Epithelial cell of esophagus (primary cell): Measurements from ENCODE around the gene IGFL1.
"Not testable (repeated sequence)": the region's sequence is repeated elsewhere in the genome, so short reads cannot be mapped to it uniquely, and the experiment has no call there.

Experiments used
- DNase-seq: peaks from one replicate; pipeline ENCODE4 v3.0.0; 2010; ENCODE audit warnings: low read depth
- H3K4me3 ChIP-seq: 2 replicates; pipeline ENCODE4 v1.5.1; 2011; ENCODE audit warnings: mild to moderate bottlenecking, low read length, control low read depth
- TF ChIP-seq, protein P1 (sequence below): IDR thresholded peaks from 2 replicates; pipeline ENCODE4 v1.5.1; 2011; ENCODE audit warnings: low read depth, mild to moderate bottlenecking, low read length, control low read depth, inconsistent platforms; ENCODE audit not compliant: insufficient read depth; ENCODE audit errors: missing control alignments

The IGFL1 gene

DNA sequence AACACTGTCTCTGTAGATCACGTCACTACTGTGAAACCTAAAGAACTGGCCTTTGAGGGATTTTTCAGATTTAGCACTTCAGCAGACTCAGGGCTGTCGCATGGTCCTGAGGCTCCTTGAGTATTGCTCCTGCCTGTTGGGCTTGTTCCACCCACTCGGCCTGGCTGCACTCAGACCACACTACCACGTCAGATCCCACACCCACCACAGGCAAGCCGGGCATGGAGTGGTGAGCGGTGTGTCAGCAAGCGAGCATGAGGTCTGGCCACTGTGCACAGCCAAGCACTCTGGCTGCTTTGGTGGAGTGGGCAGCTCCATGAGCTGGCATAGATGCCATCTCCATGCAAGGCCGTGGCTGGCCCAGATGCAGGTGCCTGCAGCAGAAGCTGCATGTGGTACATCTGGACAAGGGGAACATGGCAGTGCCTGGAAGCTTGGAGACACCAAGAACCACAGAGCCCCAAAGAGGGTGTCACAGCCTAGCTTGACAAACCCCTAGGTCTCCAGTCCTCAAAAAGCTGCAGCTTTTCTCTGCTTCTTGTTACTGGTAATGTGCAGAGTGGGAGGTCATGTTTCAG is 9.4 kb upstream of the IGFL1 start:
- H3K4me3 ChIP-seq, result no peak overlapping the region
- TF ChIP-seq, protein P1, sequence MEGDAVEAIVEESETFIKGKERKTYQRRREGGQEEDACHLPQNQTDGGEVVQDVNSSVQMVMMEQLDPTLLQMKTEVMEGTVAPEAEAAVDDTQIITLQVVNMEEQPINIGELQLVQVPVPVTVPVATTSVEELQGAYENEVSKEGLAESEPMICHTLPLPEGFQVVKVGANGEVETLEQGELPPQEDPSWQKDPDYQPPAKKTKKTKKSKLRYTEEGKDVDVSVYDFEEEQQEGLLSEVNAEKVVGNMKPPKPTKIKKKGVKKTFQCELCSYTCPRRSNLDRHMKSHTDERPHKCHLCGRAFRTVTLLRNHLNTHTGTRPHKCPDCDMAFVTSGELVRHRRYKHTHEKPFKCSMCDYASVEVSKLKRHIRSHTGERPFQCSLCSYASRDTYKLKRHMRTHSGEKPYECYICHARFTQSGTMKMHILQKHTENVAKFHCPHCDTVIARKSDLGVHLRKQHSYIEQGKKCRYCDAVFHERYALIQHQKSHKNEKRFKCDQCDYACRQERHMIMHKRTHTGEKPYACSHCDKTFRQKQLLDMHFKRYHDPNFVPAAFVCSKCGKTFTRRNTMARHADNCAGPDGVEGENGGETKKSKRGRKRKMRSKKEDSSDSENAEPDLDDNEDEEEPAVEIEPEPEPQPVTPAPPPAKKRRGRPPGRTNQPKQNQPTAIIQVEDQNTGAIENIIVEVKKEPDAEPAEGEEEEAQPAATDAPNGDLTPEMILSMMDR, result no peak
- no peak for DNase-seq

DNA sequence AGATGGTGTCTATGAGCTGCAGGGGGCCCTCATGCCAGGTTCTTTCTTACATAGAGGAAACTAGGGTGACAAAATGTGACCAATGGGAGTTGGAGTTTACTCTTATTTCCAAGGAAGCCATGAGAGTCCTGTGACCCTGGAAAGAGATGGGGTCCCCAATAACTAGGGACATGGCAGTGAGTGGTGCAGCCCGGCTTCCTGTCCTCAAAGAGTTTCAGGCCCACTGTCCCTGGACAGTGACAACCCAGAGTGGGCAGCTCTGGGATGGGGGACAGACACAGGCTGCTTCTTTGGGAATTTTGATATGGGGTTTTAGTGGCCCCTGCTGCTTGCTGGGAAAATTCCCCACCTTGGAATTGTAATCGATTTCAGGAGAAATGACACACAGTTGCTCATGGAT is 8.4 kb upstream of the IGFL1 start:
- no peak overlapping the region for H3K4me3 ChIP-seq
- DNase-seq, result no peak
- TF ChIP-seq, protein P1, result no peak

- TF ChIP-seq, protein P1, result no peak
- DNase-seq, result peak; percentile 90
- H3K4me3 ChIP-seq, result no peak overlapping the region
Observed at GRCh38 chr19:46221981-46222610, 7.4 kb upstream of the IGFL1 start.

DNA sequence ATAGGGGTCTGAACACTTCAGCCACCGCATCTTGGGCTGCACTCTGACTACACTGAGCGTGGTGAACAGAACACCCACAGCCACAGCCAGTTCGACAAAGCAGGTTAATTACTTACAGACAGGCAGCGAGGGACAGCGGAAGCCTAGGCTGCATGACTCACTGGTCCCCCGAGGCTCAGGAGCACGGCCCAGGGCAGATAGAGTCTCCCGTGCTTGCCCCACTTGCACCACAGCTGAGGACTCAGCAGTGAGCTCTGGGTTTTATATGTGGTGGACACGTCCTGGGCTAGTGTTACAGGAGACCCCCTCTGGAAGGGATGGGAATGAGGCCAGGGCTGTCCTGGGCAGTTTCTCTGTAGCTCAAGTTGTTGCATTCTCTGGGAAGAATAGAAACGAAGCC is 5.8 kb upstream of the IGFL1 start:
- not testable (repeated sequence) for DNase-seq, H3K4me3 ChIP-seq

DNA sequence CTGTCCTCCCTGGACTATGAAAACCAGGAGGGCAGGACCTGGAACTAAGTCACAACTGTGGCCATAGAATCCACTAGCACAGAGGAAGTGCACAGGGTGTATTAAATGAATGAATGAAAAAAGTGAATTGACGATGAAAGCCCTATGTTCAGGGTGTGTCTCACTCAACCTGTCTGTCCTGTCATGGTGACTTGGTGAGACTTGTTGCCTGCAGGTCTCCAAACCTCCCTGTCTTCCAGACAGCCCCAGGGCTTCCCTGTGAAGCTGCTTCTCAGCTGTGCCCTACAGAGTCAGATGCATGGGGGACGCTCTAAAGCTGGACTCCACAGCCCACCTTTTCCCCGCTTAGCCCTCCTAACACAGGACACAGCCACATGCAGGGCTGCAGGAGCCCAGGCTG is 4.8 kb upstream of the IGFL1 start:
- peak; percentile 54 for DNase-seq

GRCh38 chr19:46225558-46226004 is 4.0 kb upstream of the IGFL1 start:
- TF ChIP-seq, protein P1, result no peak
- H3K4me3 ChIP-seq, result no peak overlapping the region
- no peak for DNase-seq

More for the DNA sequence above, 4.8 kb upstream of the IGFL1 start:
- TF ChIP-seq, protein P1, result no peak
- H3K4me3 ChIP-seq, result no peak overlapping the region

GRCh38 chr19:46226438-46226973 is 3.0 kb upstream of the IGFL1 start:
- TF ChIP-seq, protein P1, result no peak
- DNase-seq, result no peak

More at GRCh38 chr19:46226438-46226973, 3.0 kb upstream of the IGFL1 start:
- no peak overlapping the region for H3K4me3 ChIP-seq
